Raji (cell line): Measurements from ENCODE around the gene EIF4B.
A peak's percentile ranks its signal among the peaks of the same experiment; 100 is the strongest.

ENCODE experiments used
- POLR2A ChIP-seq: IDR thresholded peaks from 2 replicates; pipeline ENCODE4 v1.6.1; 2011; ENCODE audit warnings: low read depth, low read length, control low read depth; ENCODE audit not compliant: insufficient read depth

EIF4B gene, protein sequence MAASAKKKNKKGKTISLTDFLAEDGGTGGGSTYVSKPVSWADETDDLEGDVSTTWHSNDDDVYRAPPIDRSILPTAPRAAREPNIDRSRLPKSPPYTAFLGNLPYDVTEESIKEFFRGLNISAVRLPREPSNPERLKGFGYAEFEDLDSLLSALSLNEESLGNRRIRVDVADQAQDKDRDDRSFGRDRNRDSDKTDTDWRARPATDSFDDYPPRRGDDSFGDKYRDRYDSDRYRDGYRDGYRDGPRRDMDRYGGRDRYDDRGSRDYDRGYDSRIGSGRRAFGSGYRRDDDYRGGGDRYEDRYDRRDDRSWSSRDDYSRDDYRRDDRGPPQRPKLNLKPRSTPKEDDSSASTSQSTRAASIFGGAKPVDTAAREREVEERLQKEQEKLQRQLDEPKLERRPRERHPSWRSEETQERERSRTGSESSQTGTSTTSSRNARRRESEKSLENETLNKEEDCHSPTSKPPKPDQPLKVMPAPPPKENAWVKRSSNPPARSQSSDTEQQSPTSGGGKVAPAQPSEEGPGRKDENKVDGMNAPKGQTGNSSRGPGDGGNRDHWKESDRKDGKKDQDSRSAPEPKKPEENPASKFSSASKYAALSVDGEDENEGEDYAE

GRCh38 chr12:53005986-53006809 is at the start of gene EIF4B:
Gene EIF4B, plus strand, starts transcription at chr12:53006456. Its CDS starts 28 bp downstream, at chr12:53006484.
- TF ChIP-seq POLR2A = peak; percentile 73

GRCh38 chr12:52956987-52957386 is 49.3 kb upstream of the EIF4B start:
- TF ChIP-seq POLR2A = no peak

GRCh38 chr12:52964556-52965336 is 41.5 kb upstream of the EIF4B start:
- TF ChIP-seq POLR2A = no peak

DNA sequence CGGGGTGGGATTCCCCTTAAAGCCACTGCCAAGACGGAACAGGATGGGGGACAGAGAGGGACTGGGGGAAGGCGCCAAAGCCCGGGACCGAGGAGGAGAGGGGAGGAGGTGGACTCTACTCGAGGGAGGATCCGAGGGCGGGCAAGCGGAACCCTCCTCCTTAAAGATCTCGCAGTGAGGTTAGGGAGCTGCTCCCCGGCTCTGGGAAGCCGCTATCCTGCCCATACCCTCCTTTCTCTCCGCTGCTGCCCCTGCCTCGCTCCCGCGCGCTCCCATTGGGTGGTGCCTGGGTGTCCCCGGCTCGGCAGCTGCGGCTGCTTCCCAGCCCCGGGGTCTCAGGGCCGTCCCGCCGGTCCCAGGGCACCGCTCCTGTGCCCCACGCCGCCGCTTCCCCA is 40.9 kb upstream of the EIF4B start:
- no peak for TF ChIP-seq POLR2A

DNA sequence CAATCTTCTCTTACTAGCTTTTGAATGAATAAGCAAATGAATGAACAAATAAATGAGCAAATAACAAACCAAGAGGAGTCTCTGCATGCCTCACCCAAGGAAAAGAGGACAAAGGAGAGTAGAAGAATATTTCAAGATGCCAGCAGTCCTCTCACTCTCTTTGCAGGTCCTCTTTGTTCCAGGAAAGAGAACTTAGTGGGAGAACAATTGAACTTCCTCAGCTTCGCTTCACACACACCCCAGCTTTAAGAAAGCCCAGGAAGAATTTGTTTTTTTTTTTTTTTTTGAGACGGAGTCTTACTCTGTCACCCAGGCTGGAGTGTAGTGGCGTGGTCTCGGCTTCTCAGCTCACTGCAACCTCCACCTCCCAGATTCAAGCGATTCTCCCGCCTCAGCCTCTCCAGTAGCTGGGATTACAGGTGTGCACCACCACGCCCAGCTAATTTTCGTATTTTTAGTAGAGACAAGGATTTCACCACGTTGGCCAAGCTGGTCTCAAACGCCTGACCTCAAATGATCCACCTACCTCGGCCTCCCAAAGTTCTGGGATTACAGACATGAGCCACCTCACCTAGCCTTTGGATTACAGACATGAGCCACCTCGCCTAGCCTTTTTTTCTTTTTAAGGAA is 37.0 kb upstream of the EIF4B start:
- no peak for TF ChIP-seq POLR2A

DNA sequence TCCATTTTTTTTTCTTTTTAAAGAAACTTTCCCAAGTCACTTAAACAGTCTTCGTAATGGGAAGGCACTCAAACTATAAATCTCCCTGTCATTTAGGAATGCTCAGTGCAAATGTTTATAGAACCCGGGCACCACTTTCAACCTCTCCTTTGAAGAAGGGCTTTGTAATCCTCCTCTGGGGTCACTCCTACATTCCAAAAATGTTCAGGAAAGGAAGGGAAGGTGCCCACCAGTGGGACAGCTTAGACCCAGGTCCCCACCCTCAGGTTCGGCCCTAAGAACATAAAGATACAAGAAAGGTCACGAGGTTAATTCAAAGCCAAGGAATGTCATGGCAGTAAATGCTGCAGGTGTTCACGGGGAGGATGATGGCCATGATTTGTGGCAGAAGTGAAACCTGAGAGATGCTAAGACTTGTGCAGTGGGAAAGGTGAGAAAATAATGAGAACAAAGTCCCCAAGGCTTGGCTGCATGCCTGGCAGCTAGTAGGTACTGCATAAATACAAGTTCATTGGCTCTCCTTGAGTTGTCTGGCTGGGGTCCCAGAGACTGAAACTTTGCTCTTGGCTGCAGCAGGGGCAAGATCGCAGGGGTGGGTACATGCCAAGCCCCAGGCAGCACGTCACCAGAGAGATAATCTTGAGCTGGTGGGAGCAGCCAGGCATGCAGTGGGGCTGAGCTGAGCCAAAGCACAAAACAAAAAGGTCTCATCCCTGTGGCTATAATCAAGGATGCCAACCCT is 36.3 kb upstream of the EIF4B start:
- TF ChIP-seq POLR2A = no peak

DNA sequence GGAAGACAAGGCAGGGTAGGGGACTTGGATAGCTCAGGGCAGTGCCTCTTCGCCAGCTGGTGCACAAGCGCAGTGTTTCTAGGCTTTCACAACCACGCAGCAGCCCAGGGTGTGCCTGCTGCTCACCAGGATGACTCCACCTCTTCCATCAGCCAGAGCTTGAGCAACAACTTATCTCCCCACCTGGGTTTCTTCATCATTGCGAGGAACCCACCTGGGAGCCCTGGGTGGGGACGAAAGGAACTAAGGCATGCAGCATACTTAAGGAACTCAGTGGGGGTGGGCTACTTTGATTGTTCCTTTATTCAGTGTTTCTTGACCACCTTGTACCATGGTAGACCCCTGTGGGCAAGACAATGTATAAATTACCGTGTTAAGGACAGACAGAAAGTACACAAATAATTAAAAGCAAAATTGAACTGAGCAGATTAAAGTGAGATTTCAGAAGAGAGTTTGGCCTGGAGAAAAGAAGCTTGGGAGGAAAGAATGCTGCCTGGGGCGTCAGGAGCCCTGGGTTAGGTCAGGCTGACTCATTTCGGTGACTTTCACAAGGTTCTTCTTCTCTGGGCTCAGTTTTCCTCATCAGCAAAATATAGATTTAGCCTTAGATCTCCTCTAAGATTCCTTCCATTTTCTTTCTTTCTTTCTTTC is 34.5 kb upstream of the EIF4B start:
- no peak for TF ChIP-seq POLR2A

DNA sequence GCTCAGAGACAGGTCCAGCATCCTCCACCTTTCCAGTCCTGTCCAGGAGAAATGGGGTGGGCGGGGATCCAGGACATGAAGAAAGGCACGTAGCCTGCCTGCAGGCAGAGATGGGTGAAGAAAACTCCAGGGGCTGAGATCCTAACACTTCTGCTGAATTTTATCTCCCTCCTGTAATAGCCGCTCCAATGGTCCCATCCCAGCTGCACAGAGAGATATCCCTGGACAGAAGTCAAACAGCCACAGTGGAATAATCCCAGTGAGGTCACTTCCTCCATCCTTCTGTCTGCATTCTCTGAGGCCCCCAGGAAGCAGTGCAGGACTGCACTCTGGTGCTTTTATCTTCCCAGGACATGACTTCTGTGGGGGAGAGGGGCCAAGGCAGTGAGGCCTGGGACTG is 31.1 kb upstream of the EIF4B start:
- no peak for TF ChIP-seq POLR2A

DNA sequence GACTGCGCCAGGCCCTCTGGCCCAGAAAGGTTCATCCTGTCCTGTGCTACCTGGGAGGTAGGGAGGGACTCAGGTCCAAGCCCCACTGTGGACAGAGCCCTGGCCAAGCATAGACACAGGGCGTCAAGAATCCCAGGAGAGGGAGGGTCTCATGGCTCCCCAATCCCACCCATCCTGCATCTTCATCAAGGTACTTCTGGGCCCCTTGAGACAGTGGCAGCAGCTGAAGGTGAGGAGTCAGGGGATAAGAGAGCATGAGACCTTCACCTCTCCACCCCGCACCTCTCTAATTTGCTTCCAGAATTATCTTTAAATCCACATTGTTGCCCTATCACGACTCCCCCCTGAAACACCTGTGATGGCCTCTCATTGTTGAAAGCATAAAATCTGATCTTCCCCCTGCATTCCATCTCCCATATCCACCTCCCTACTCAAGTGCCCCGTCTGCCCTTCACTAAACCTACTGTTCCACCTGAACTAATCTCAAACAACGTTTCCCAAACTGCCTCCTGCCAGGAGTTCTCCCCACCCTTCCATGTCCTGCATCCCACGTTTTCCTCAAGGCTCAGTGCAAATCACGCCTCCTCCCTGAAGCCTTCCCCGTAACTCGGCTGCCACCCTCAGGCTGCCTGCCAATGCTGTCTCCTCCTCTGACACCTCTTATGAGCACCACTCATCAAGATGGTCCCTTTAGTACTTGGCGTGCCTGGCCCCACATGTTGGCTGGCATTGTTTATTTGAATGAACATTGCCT is 30.3 kb upstream of the EIF4B start:
- TF ChIP-seq POLR2A = no peak

- TF ChIP-seq POLR2A = no peak
Observed at GRCh38 chr12:52976574-52977071, 29.6 kb upstream of the EIF4B start.

DNA sequence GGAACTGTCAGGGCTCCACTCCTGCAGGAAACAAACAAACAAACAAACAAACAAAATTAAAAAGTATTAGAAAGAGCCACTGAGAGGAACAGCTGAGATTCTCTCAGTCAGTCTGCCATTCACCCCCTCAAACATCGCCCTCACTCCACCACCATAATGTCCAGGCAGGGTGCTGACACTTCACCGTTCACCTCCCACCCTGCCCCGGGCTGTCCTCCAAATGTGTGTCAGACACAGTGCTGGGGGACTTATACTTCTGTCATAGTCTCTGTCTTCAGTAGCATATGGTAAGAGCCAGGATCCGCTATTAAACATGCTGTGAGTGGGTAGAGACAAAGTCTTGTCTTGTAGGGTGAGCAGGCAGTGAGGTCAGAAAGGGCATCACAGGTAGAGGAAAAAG is 29.1 kb upstream of the EIF4B start:
- TF ChIP-seq POLR2A = no peak

DNA sequence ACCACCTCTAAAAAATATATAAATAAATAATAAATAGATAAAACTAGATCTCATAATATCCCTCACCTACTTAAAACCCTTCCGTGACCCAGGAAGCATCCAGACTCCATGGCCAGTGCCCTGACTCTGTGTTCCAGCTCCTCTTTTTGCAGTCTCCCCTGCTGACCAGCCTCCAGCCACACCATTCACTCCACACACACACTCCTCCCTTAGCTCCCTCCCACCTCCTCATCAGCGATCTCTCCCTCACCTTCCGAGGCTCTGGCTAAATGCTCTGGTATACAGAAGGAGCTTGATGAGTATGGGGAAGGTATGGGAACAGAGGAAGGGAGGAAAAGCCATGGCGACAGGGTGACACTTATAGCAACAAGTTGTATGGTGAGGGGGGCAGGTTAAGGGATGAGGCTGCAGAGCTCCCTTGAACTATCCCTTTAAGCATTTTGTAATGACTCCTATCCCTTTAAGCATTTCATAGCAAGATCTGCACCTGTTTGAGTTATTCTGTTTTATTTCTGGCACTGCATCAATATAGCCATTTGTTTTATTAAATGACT is 26.1 kb upstream of the EIF4B start:
- TF ChIP-seq POLR2A = no peak

GRCh38 chr12:52980650-52981423 is 25.4 kb upstream of the EIF4B start:
- no peak for TF ChIP-seq POLR2A
